MCF 10A (cell line): ENCODE results near the gene RIGI. TPM values are rescaled to one million over a fixed set of nuclear protein-coding genes. Genes with fewer than 3 reads are reported as not detected.

Experiments used
- BruUV-seq: library from RNA; stranded (reverse); fragments of 400-500 nt; replicated peaks from 2 replicates; lab custom pipeline; 2021; lab: Mats Ljungman, UMichigan
- CTCF ChIA-PET: fragments of 300-600 bp; sonication (Branson Sonifier 250); formaldehyde crosslinking; extraction: SDS; loops from one replicate; lab custom pipeline; 2021; ENCODE audit warnings: antibody characterized with exemption, inconsistent platforms; lab: Yijun Ruan, JAX
- POLR2A ChIA-PET: fragments of 300-600, 350-650 bp; sonication (Branson Sonifier 250); formaldehyde crosslinking; extraction: SDS; loops from one replicate; lab custom pipeline; 2020; ENCODE audit warnings: antibody characterized with exemption, inconsistent platforms; lab: Yijun Ruan, JAX
- DNase-seq: peaks from one replicate; pipeline ENCODE4 v3.0.0-alpha.2; 2018; ENCODE audit not compliant: unreplicated experiment
- H3K27ac Mint-ChIP-seq: one replicate; pipeline ENCODE4 v1.8.0; 2022; ENCODE audit warnings: mild to moderate bottlenecking, low read depth, mixed read lengths; ENCODE audit not compliant: unreplicated experiment
- H3K27me3 Mint-ChIP-seq: one replicate; pipeline ENCODE4 v1.8.0; 2022; ENCODE audit warnings: mixed read lengths; ENCODE audit not compliant: insufficient read depth, unreplicated experiment
- H3K36me3 Mint-ChIP-seq: one replicate; pipeline ENCODE4 v1.8.0; 2022; ENCODE audit warnings: mild to moderate bottlenecking, moderate library complexity, mixed read lengths; ENCODE audit not compliant: insufficient read depth, unreplicated experiment
- H3K4me1 Mint-ChIP-seq: one replicate; pipeline ENCODE4 v1.8.0; 2022; ENCODE audit warnings: mixed read lengths; ENCODE audit not compliant: insufficient read depth, unreplicated experiment
- H3K4me3 Mint-ChIP-seq: one replicate; pipeline ENCODE4 v1.8.0; 2022; ENCODE audit warnings: mild to moderate bottlenecking, moderate library complexity, mixed read lengths; ENCODE audit not compliant: unreplicated experiment
- H3K9me3 Mint-ChIP-seq: one replicate; pipeline ENCODE4 v1.8.0; 2022; ENCODE audit warnings: mixed read lengths; ENCODE audit not compliant: unreplicated experiment
- intact Hi-C: fragments of 100-400 bp; cut with micrococcal nuclease; formaldehyde crosslinking; loops from 2 replicates; pipeline ENCODE4 v1.14.1; 2022
- total RNA-seq: library from RNA; stranded (reverse); gene quantifications from 2 replicates; pipeline ENCODE4 v1.2.3, GENCODE V29; 2022
- TF ChIP-seq, protein P1 (sequence below): fragments of 200-600 bp; IDR thresholded peaks from one replicate; pipeline ENCODE4 v1.8.0; 2022; ENCODE audit warnings: antibody characterized with exemption, mild to moderate bottlenecking; ENCODE audit not compliant: unreplicated experiment

The RIGI gene
- total RNA-seq, 1 experiment from 2014 or later: 3.2 TPM

DNA sequence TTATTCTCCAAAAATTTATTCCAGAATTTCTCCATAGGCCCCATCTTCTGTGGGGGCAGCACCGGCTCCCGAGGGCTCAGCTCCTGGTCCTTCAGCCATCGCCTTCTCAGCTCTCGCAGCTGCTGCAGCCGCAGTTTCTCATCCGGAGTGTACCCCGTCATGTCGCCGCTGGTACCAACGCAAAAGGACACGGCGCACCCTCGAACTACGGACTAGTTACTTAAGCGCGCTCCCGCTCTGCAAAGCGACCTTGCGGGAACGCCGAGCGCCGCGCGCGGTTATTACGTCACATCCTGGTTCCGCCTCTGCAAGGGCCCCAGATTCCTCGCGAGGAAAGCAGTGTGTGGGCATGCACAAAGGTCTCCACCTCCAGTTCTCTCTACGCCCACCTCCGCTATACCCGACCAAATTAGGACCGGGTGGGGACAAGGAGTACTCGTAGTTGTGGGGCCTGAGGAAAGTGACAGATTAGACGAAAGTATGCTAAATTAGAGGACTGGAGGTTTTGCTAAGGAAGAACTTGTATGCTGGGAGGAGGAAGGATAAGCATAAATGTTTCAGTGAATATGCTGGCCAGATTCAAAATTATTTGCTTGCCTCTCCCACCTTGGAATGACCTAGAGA, 47.0 kb upstream of the RIGI start, which contains the start of gene NDUFB6:
TSS of gene NDUFB6 (minus strand) at position 260 of the 624 bp plus-strand sequence. CDS start at position 161, 99 bp downstream.
- H3K9me3 Mint-ChIP-seq: no peaks in the 10 kb centered on the region
- intact Hi-C loops: loop anchor here (1.0 to 5.0 kb wide), 4 partner anchors 21 to 195 kb away; partner anchors contain the start of genes RIGI, SMIM27 and TOPORS
- peak; percentile 89 for DNase-seq
- H3K27ac Mint-ChIP-seq: peak within 1 kb of the TSS; percentile 90
- BruUV-seq: no TSS peak
- ChIA-PET CTCF (interaction anchor here (0.6 to 20.5 kb wide), 17 partner anchors 8 to 395 kb away, joined by 3 to 601 read pairs (median 4); partner anchors contain the start of genes ACO1 and RIGI), POLR2A (interaction anchor here (0.5 to 4.0 kb wide), 18 partner anchors 15 to 587 kb away, joined by 3 to 61 read pairs (median 5); partner anchors contain the start of genes ACO1, DNAJA1, RIGI and SMIM27)
- TF ChIP-seq, protein P1, sequence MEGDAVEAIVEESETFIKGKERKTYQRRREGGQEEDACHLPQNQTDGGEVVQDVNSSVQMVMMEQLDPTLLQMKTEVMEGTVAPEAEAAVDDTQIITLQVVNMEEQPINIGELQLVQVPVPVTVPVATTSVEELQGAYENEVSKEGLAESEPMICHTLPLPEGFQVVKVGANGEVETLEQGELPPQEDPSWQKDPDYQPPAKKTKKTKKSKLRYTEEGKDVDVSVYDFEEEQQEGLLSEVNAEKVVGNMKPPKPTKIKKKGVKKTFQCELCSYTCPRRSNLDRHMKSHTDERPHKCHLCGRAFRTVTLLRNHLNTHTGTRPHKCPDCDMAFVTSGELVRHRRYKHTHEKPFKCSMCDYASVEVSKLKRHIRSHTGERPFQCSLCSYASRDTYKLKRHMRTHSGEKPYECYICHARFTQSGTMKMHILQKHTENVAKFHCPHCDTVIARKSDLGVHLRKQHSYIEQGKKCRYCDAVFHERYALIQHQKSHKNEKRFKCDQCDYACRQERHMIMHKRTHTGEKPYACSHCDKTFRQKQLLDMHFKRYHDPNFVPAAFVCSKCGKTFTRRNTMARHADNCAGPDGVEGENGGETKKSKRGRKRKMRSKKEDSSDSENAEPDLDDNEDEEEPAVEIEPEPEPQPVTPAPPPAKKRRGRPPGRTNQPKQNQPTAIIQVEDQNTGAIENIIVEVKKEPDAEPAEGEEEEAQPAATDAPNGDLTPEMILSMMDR: no peak
- H3K27me3 Mint-ChIP-seq: no peaks in the 10 kb centered on the region
- H3K4me1 Mint-ChIP-seq: peaks cover 13% of the 10 kb centered on the region
- H3K36me3 Mint-ChIP-seq: peaks cover 9% of the 10 kb centered on the region
- H3K4me3 Mint-ChIP-seq: peak within 1 kb of the TSS; percentile 93

DNA sequence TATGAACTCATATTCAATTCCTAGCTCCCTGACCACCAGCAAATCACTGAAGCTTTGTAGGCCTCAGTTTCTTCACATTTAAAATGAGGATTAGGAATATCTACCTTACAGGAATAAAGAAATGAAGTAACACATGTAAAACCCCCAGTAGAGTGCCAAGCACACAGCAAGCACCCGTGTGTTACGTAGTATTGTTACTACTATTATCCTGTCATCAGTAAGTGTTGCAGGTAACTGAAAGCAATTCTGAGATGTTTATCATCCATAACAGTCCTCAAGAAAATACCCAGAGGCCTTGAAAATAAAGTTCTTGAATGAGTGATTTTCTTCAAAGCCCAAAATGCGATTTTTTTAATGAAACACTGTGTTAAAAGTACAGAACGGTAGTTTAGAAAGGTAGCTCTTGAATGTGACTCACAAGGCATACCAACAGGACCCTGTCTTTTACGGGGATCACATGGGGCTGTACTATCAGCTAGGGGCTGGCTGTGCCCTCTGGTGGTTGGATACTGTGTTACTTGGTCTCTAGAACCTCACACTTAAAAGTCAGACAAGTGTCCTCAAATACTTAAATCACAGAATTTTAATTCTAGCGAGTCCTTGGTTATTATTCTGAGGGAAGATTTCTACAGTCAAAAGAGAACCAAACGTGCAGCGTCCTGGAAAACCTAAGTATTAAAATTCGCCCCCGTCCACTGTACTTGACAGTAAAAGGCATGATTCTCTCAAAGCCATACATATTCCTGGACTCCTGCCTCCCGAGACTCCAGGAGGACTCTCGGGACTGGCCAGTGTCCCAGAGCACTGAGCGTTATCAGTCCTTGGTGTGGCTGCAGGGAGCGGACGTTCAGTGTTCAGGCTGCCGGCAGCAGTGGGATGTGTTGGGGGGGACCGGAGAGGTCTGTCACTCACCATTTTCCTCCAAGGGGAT, 46.2 kb upstream of the RIGI start:
- Mint-ChIP-seq H3K4me1 (peaks cover 13% of the 10 kb centered on the region), H3K36me3 (peaks cover 17% of the 10 kb centered on the region), H3K27me3 (no peaks in the 10 kb centered on the region), H3K27ac (peak overlapping the region; percentile 90), H3K9me3 (no peaks in the 10 kb centered on the region), H3K4me3 (peak overlapping the region; percentile 93)
- ChIA-PET CTCF (interaction anchor here (0.6 to 20.5 kb wide), 28 partner anchors 7 to 195 kb away, joined by 3 to 601 read pairs (median 4); partner anchors contain the start of genes ACO1 and RIGI), POLR2A (interaction anchor here (0.8 to 4.0 kb wide), 14 partner anchors 17 to 588 kb away, joined by 3 to 61 read pairs (median 5); partner anchors contain the start of genes ACO1, DNAJA1, RIGI and SMIM27)
- intact Hi-C loops: loop anchor here (1.0 to 5.0 kb wide), 4 partner anchors 20 to 194 kb away; partner anchors contain the start of genes RIGI, SMIM27 and TOPORS
- BruUV-seq: TSS peak; percentile 61
- DNase-seq: peak; percentile 84
- TF ChIP-seq, protein P1: peak; percentile 64

DNA sequence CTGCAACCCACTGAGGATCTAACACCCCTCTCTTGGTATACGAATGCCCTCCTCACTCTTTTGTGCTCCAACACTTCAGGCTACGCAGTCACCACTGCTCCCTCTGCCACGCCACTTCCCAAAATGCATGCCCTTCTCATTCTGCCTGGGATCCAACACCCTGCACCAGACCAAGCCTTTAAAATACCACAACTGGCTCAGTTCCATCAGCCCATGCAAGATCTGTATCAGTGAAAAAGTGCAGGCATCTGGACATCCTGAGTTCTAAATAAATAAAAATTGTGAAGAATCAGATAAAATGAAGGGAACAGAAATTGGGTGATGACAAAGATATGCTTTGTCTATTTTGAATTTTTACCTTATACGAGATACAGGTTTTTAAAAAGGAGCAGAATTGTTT, 44.3 kb upstream of the RIGI start:
- peaks cover 13% of the 10 kb centered on the region for H3K4me1 Mint-ChIP-seq
- POLR2A ChIA-PET: no interaction called here
- no peak overlapping the region for H3K4me3 Mint-ChIP-seq
- intact Hi-C loops: loop anchor here (5.0 kb wide), 1 partner anchor 133 kb away; no protein-coding TSS in a partner anchor
- no peaks in the 10 kb centered on the region for H3K9me3 Mint-ChIP-seq
- peaks cover 36% of the 10 kb centered on the region for H3K36me3 Mint-ChIP-seq
- no peak for DNase-seq
- TF ChIP-seq, protein P1: no peak
- CTCF ChIA-PET: no interaction called here
- no peak overlapping the region for H3K27ac Mint-ChIP-seq
- BruUV-seq: no TSS peak
- no peaks in the 10 kb centered on the region for H3K27me3 Mint-ChIP-seq
